Neural progenitor cell (in vitro differentiated cells): ENCODE data around the gene TCF15. TPM values are rescaled to one million over a fixed set of nuclear protein-coding genes. Genes with fewer than 3 reads are reported as not detected.

Experiments
- DNase-seq: peaks from one replicate; pipeline ENCODE4 v3.0.0-alpha.2; 2016; ENCODE audit warnings: low spot score
- H2AFZ ChIP-seq: fragments of 200-600 bp; sonication (generic); replicated peaks from 2 replicates; pipeline ENCODE4 v1.6.1; 2016; ENCODE audit warnings: antibody characterized with exemption
- H3F3A ChIP-seq: fragments of 200-600 bp; sonication (generic); 2 replicates; pipeline ENCODE4 v1.6.1; 2016; ENCODE audit warnings: antibody characterized with exemption, low read depth
- H3K27ac ChIP-seq: fragments of 200-600 bp; sonication (generic); 2 replicates; pipeline ENCODE4 v1.5.1; 2016; ENCODE audit warnings: mild to moderate bottlenecking
- H3K27me3 ChIP-seq: fragments of 200-600 bp; sonication (generic); 2 replicates; pipeline ENCODE4 v1.6.1; 2016; ENCODE audit warnings: mild to moderate bottlenecking, moderate library complexity
- H3K36me3 ChIP-seq: fragments of 200-600 bp; sonication (generic); 2 replicates; pipeline ENCODE4 v1.5.1; 2016
- H3K4me1 ChIP-seq: fragments of 200-600 bp; sonication (generic); 2 replicates; pipeline ENCODE4 v1.6.1; 2016; ENCODE audit warnings: mixed run types
- H3K4me2 ChIP-seq: fragments of 200-600 bp; sonication (generic); 2 replicates; pipeline ENCODE4 v1.6.1; 2016
- H3K4me3 ChIP-seq: fragments of 200-600 bp; sonication (generic); 2 replicates; pipeline ENCODE4 v1.5.1; 2016
- H3K79me2 ChIP-seq: fragments of 200-600 bp; sonication (generic); 2 replicates; pipeline ENCODE4 v1.6.1; 2016; ENCODE audit warnings: low read depth
- H3K9ac ChIP-seq: fragments of 200-600 bp; sonication (generic); 2 replicates; pipeline ENCODE4 v1.6.1; 2016
- H3K9me3 ChIP-seq: fragments of 200-600 bp; sonication (generic); 2 replicates; pipeline ENCODE4 v1.5.1; 2016; ENCODE audit warnings: low read depth
- H4K20me1 ChIP-seq: fragments of 200-600 bp; sonication (generic); 2 replicates; pipeline ENCODE4 v1.6.1; 2016; ENCODE audit warnings: low read depth
- H3K27ac Mint-ChIP-seq: 3 replicates; pipeline ENCODE4 v1.8.0; 2021; ENCODE audit warnings: mixed read lengths
- H3K27me3 Mint-ChIP-seq: 2 replicates; pipeline ENCODE4 v1.8.0; 2022; ENCODE audit warnings: low read depth, mild to moderate bottlenecking, inconsistent platforms, moderate library complexity, mixed read lengths; ENCODE audit not compliant: insufficient read depth
- H3K36me3 Mint-ChIP-seq: 3 replicates; pipeline ENCODE4 v1.8.0; 2021; ENCODE audit warnings: mixed read lengths
- H3K4me1 Mint-ChIP-seq: 3 replicates; pipeline ENCODE4 v1.8.0; 2021; ENCODE audit warnings: mixed read lengths
- H3K4me3 Mint-ChIP-seq: 3 replicates; pipeline ENCODE4 v1.8.0; 2021; ENCODE audit warnings: mild to moderate bottlenecking, moderate library complexity, mixed read lengths
- H3K9me3 Mint-ChIP-seq: 3 replicates; pipeline ENCODE4 v1.8.0; 2020; ENCODE audit warnings: mixed read lengths
- CTCF ChIP-seq: fragments of 200-600 bp; sonication (generic); IDR thresholded peaks from 2 replicates; pipeline ENCODE4 v1.5.1; 2017; ENCODE audit warnings: antibody characterized with exemption, mild to moderate bottlenecking
- EZH2 ChIP-seq: fragments of 200-600 bp; sonication (generic); IDR thresholded peaks from 2 replicates; pipeline ENCODE4 v1.6.1; 2017; ENCODE audit warnings: antibody characterized with exemption, mild to moderate bottlenecking, moderate library complexity
- EZH2phosphoT487 ChIP-seq: fragments of 200-600 bp; sonication (generic); IDR thresholded peaks from 2 replicates; pipeline ENCODE4 v1.6.1; 2017; ENCODE audit warnings: antibody characterized with exemption
- total RNA-seq: library from RNA; depleted of rRNA; stranded (reverse); fragments of >200 nt; gene quantifications from 2 replicates; pipeline ENCODE4 v1.2.3, GENCODE V29; 2015; ENCODE audit warnings: low replicate concordance

Gene TCF15
- total RNA-seq, 1 donor from 2014 or later, result 0.07 TPM

GRCh38 chr20:635893-636338 lies 25.8 kb upstream of the TCF15 start:
- Histone ChIP-seq H3K9me3 (no peaks in the 10 kb centered on the region), H3K4me1 (peaks cover 17% of the 10 kb centered on the region), H3F3A (peaks cover 6% of the 10 kb centered on the region), H3K4me3 (no peak overlapping the region), H3K27ac (no peak overlapping the region), H3K36me3 (no peaks in the 10 kb centered on the region), H2AFZ (no peak overlapping the region), H3K27me3 (no peaks in the 10 kb centered on the region), H3K4me2 (no peak overlapping the region), H4K20me1 (no peaks in the 10 kb centered on the region), H3K9ac (no peak overlapping the region), H3K79me2 (no peaks in the 10 kb centered on the region)
- Mint-ChIP-seq H3K4me1 (no peaks in the 10 kb centered on the region), H3K4me3 (no peak overlapping the region), H3K27ac (no peak overlapping the region), H3K9me3 (no peaks in the 10 kb centered on the region), H3K36me3 (no peaks in the 10 kb centered on the region), H3K27me3 (no peaks in the 10 kb centered on the region)
- no peak for DNase-seq
- TF ChIP-seq EZH2phosphoT487 (no peak), EZH2 (no peak), CTCF (no peak)

GRCh38 chr20:635028-635892 lies 25.2 kb upstream of the TCF15 start:
- no peaks in the 10 kb centered on the region for H3K4me1 Mint-ChIP-seq
- DNase-seq, result no peak
- H2AFZ ChIP-seq, result no peak overlapping the region
- no peak overlapping the region for H3K4me3 Mint-ChIP-seq
- H3K27ac Mint-ChIP-seq, result no peak overlapping the region
- H3K9me3 Mint-ChIP-seq, result no peaks in the 10 kb centered on the region
- no peaks in the 10 kb centered on the region for H4K20me1 ChIP-seq
- no peak for TF ChIP-seq CTCF
- no peak for TF ChIP-seq EZH2
- no peak for TF ChIP-seq EZH2phosphoT487
- no peaks in the 10 kb centered on the region for H3K36me3 ChIP-seq
- no peak overlapping the region for H3K9ac ChIP-seq
- no peaks in the 10 kb centered on the region for H3K27me3 Mint-ChIP-seq
- H3K4me2 ChIP-seq, result no peak overlapping the region
- H3F3A ChIP-seq, result peaks cover under 1% of the 10 kb centered on the region
- no peak overlapping the region for H3K4me3 ChIP-seq
- no peaks in the 10 kb centered on the region for H3K9me3 ChIP-seq
- H3K36me3 Mint-ChIP-seq, result no peaks in the 10 kb centered on the region
- H3K27me3 ChIP-seq, result no peaks in the 10 kb centered on the region
- no peak overlapping the region for H3K27ac ChIP-seq
- peaks cover 17% of the 10 kb centered on the region for H3K4me1 ChIP-seq
- H3K79me2 ChIP-seq, result no peaks in the 10 kb centered on the region

GRCh38 chr20:634148-634925 lies 24.2 kb upstream of the TCF15 start:
- Histone ChIP-seq H3K4me2 (peak overlapping the region; percentile 52), H3K27me3 (no peaks in the 10 kb centered on the region), H3K9me3 (no peaks in the 10 kb centered on the region), H3K27ac (no peak overlapping the region), H3K36me3 (no peaks in the 10 kb centered on the region), H2AFZ (peak overlapping the region; percentile 77), H3K4me1 (peaks cover 17% of the 10 kb centered on the region), H4K20me1 (no peaks in the 10 kb centered on the region), H3K9ac (no peak overlapping the region), H3K79me2 (no peaks in the 10 kb centered on the region), H3K4me3 (no peak overlapping the region), H3F3A (no peaks in the 10 kb centered on the region)
- no peaks in the 10 kb centered on the region for H3K4me1 Mint-ChIP-seq
- no peaks in the 10 kb centered on the region for H3K27me3 Mint-ChIP-seq
- H3K27ac Mint-ChIP-seq, result peak overlapping the region; percentile 78
- DNase-seq, result peak; percentile 65
- no peaks in the 10 kb centered on the region for H3K36me3 Mint-ChIP-seq
- no peak overlapping the region for H3K4me3 Mint-ChIP-seq
- H3K9me3 Mint-ChIP-seq, result no peaks in the 10 kb centered on the region
- no peak for TF ChIP-seq CTCF
- no peak for TF ChIP-seq EZH2phosphoT487
- TF ChIP-seq EZH2, result no peak
